NCI-H146 treated with DMSO at 0.1 percent for 48 hours (cell line): ENCODE results near the gene DENND2C.

ENCODE experiments used
- DNase-seq: peaks from one replicate; lab custom pipeline; 2025; ENCODE audit not compliant: unreplicated experiment; lab: John Stamatoyannopoulos, UW

DENND2C gene

GRCh38 chr1:114550336-114550735 is 119.5 kb downstream of the DENND2C start:
- no peak for DNase-seq

GRCh38 chr1:114549137-114549536 is 120.7 kb downstream of the DENND2C start:
- DNase-seq: no peak

GRCh38 chr1:114547076-114547475 is 122.8 kb downstream of the DENND2C start:
- DNase-seq: no peak

- no peak for DNase-seq
Measured at GRCh38 chr1:114545796-114546195, 124.1 kb downstream of the DENND2C start.

- no peak for DNase-seq
Measured at GRCh38 chr1:114545315-114545714, 124.5 kb downstream of the DENND2C start.

- no peak for DNase-seq
Measured at GRCh38 chr1:114540821-114541220, 129.0 kb downstream of the DENND2C start.

GRCh38 chr1:114540272-114540671 is 129.6 kb downstream of the DENND2C start:
- no peak for DNase-seq

- DNase-seq: no peak
Measured at GRCh38 chr1:114536043-114536442, 133.8 kb downstream of the DENND2C start.

- no peak for DNase-seq
Measured at GRCh38 chr1:114535401-114535800, 134.4 kb downstream of the DENND2C start.
